GM12872 (cell line): ENCODE data around the gene PARD6G.

ENCODE experiments used
- CTCF ChIP-seq: IDR thresholded peaks from 3 replicates; pipeline ENCODE4 v1.5.1; 2011; ENCODE audit warnings: low read depth, mild to moderate bottlenecking, low read length, moderate library complexity; ENCODE audit not compliant: insufficient read depth

PARD6G gene

DNA sequence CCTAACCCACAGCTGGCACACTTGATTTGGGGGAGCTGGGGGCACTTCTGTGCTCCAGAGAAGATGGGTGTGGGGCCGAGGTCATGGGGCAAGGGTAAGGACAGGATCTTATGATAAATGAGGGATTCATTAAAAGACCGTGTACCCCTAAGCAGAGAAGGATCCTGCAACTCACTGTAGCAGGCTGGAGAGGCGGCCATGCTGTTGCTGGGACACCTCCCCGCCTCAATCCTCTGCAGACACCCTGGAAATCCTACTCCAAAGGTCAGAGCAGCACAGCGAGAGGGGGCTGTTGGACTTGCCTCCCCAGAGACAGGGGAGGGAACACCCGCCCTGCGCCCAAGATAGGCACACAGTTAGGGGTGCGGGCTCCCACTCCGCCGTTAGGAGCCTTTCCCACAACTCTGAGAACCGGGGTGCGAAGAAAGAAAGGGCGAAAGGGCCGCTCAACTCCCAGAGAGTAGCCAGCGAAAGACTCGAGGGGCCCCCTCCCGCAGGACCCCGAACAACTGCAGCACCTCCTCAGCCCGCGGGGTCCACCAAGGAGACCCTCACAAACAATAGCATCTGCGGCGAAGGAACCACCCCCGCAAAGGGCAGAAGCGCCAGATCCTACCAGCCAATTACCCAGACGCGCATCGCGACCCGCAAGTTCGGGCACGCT, 1.4 kb downstream of the PARD6G start:
- no peak for TF ChIP-seq CTCF

DNA sequence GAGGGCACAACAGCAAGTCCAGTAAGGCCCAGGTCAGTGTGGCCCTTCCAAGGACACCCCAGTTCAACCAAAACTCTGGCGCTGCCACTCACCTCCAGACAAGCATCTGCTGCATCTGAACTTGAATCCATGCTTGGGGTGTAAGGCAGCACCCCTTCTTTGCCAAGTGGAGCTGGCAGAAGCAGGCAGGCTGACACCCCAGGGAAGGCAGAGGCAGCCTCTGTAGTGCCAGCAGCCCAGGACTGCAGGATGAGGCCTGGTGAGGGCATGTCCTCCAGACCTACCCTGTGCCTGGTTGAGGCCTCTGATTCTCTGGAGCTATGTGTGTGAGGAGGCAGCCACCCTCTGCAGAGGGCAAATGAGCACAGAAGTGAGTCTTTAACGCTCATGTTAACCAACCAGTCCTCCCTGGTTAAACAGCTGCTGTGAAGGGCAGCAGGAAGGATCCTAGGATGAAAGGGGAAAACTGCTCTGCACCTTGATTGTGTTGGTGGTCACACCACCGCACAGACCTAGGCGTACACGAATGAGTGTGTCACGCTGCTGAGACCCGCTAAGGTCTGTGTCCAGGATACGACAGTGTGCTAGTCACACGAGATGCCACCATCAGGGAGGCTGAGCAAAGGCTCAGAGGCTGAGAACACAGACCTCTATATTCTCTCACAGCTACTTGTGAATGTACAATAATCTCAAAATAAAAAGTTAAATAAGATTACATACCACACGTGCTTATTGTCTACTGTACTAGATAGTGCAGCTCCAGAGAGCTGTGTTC, 2.2 kb downstream of the PARD6G start:
- no peak for TF ChIP-seq CTCF

GRCh38 chr18:80244167-80244566, 3.1 kb downstream of the PARD6G start:
- no peak for TF ChIP-seq CTCF

DNA sequence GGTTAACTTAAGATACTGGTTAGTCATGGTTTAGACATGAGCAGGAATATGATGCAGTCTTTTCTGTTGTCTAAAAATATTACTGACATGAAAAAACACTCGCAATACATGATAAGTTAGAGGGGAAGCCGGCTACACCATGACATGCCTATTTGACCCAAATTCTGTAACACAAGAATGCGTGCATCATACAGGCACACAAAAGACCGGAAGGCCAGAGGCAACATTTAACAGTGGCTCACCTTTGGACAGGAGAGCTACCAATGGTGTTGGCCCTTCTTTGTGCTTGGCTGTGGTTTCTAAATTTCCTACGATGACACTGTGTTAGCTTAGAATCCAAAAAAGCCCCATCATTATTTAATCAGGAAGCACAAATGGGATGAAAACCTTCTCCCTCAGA, 4.1 kb downstream of the PARD6G start:
- no peak for TF ChIP-seq CTCF

DNA sequence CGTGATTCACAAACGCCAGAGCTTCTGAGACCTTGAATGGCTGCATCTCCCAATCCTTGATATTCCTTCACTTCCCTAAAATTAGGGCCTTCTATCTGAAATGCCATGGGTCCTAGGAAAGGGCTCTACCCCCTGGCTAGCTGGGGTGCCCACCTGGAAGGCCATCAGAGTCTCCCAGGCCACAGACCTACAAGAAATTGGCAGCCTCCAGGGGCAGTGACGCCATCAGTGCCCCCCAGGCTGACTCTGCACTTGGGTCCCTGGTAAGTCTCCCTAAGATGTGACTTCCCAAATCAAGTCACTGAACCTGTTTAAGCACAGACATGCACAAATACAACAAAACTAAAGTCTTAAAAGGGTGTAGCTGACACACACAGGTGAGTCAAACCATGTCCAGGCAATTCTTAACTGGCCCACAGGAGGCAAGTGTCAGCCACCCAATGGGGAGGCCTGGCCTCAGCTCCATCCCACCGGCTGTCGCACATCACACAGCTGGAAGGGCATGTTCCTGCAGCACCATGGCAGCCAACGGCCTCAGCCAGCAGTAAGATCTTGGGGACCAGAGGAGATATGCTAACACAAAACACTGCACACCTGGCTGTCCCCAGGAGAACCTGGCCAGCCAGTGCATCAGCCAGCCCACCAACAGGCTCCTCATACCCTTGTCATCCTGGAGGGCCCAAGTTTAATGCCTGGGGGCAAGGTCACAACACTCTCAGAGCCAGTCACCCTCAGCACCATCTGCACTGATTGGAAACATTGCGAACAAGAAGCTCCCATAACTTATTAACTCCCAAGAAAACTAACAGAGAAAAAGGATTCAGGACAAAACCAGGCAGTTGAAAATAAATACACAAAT, 5.2 kb downstream of the PARD6G start:
- TF ChIP-seq CTCF: no peak

DNA sequence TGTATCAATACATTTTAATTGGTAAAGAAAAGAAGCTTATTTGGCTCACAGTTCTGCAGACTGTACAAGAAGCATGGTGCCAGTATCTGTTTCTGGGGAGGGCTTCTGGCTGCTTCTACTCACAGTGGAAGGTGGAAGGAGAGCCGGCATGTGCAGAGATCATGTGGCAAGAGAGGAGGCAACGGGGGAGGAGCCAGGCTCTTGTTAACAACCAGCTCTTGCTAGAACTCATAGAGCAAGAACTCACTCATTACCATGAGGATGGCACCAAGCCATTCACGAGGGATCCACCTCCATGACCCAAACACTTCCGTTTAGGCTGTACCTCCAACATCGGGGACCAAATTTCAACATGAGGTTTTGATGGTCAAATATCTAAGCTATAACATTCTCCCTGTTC, 7.5 kb downstream of the PARD6G start:
- TF ChIP-seq CTCF: no peak

DNA sequence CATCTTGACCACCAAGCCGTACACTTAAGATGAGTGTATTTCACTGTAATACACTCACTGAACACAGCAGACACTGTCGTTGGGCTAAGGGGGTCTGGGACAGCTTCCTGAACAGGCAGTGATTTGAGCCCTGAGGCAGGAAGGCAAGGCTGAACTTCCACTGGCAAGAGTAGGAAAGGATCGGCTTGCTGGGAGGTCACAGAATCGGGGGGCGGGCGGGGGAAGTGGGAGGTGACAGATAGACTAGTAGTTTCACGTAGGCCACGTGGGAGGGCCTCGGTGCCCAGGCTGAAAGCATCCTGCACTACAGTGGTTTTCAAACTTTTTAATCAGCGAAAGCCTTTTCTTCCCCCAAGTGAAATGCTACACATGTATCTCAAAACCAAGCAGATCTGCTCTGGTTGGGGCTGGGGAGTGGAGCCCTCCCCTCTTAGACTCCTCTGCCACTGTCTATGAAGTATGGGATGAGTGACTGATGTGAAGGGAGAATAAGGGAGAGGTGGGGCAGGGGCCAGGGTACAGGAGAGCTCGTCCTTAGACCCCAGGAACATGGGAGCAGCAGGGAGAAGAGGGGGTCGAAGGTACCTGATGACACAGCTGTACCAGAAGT, 8.6 kb downstream of the PARD6G start:
- TF ChIP-seq CTCF: no peak
